H1 (cell line): Measurements from ENCODE around the gene TAF6.

Source experiments
- ATF2 ChIP-seq: IDR thresholded peaks from 2 replicates; pipeline ENCODE4 v1.6.1; 2012; ENCODE audit warnings: low read length, inconsistent platforms
- CTCF ChIP-seq, 3 experiments: IDR thresholded peaks; 1 replicate in 2 of 3; 2 replicates in 1 of 3; pipeline versions ENCODE4 v1.5.1 to v1.6.1; 2011; ENCODE audit warnings: low read length in 3 of 3, mild to moderate bottlenecking in 3 of 3, inconsistent platforms in 2 of 3, low read depth in 1 of 3, moderate library complexity in 1 of 3; ENCODE audit not compliant: insufficient read depth in 1 of 3; ENCODE audit errors: control extremely low read depth in 1 of 3
- EP300 ChIP-seq, 2 experiments: IDR thresholded peaks; 1 replicate in 1 of 2; 2 replicates in 1 of 2; pipeline ENCODE4 v1.6.1; 2011 to 2012; ENCODE audit warnings: low read depth in 2 of 2, low read length in 2 of 2, mild to moderate bottlenecking in 2 of 2, borderline replicate concordance in 1 of 2, inconsistent platforms in 1 of 2, moderate library complexity in 1 of 2
- JUND ChIP-seq: IDR thresholded peaks from 2 replicates; pipeline ENCODE4 v1.6.1; 2011; ENCODE audit warnings: mild to moderate bottlenecking, improper control_type of control experiment, low read length
- KDM5A ChIP-seq: fragments of 200-600 bp; IDR thresholded peaks from 2 replicates; pipeline ENCODE4 v1.7.1; 2012; ENCODE audit warnings: mild to moderate bottlenecking, low read length, inconsistent platforms, mixed read lengths
- POLR2A ChIP-seq, 2 experiments: IDR thresholded peaks; 1 replicate in 1 of 2; 2 replicates in 1 of 2; pipeline ENCODE4 v1.6.1; 2011; ENCODE audit warnings: low read depth in 2 of 2, low read length in 2 of 2, mild to moderate bottlenecking in 2 of 2; ENCODE audit errors: control extremely low read depth in 1 of 2
- POLR2AphosphoS5 ChIP-seq: IDR thresholded peaks from 2 replicates; pipeline ENCODE4 v1.6.1; 2011; ENCODE audit warnings: low read depth, low read length
- TEAD4 ChIP-seq: IDR thresholded peaks from 2 replicates; pipeline ENCODE4 v1.6.1; 2012; ENCODE audit warnings: low read depth, low read length, inconsistent platforms, mixed read lengths

GRCh38 chr7:100163871-100164270 lies 44.7 kb upstream of the TAF6 start:
- TF ChIP-seq POLR2A (IDR thresholded peaks at IDR 0.05; ENCODE audit: control extremely low read depth in 1 of 2, low read depth in 2 of 2, low read length in 2 of 2): no peak
- TF ChIP-seq TEAD4: no peak
- no peak for TF ChIP-seq ATF2
- TF ChIP-seq CTCF (IDR thresholded peaks at IDR 0.05; ENCODE audit: control extremely low read depth in 1 of 3, insufficient read depth in 1 of 3, low read depth in 1 of 3, low read length in 3 of 3): no peak
- no peak for TF ChIP-seq KDM5A
- TF ChIP-seq JUND: no peak
- TF ChIP-seq EP300 (IDR thresholded peaks at IDR 0.05; ENCODE audit: borderline replicate concordance in 1 of 2, low read depth in 2 of 2, low read length in 2 of 2): no peak
- no peak for TF ChIP-seq POLR2AphosphoS5
